Hepatocyte (in vitro differentiated cells): Measurements from ENCODE around the gene FAR1. TPM values are rescaled to one million over a fixed set of nuclear protein-coding genes. Genes with fewer than 3 reads are reported as not detected.

Experiments
- DNase-seq: peaks from one replicate; pipeline ENCODE4 v3.0.0-alpha.2; 2016; ENCODE audit warnings: low spot score
- H2AFZ ChIP-seq: fragments of 200-600 bp; sonication (generic); 2 replicates; pipeline ENCODE4 v1.6.0; 2016; ENCODE audit warnings: antibody characterized with exemption, mild to moderate bottlenecking
- H3K27ac ChIP-seq: fragments of 200-600 bp; sonication (generic); 2 replicates; pipeline ENCODE4 v1.5.1; 2016; ENCODE audit warnings: mild to moderate bottlenecking
- H3K27me3 ChIP-seq: fragments of 200-600 bp; sonication (generic); 2 replicates; pipeline ENCODE4 v1.6.1; 2016
- H3K36me3 ChIP-seq: fragments of 200-600 bp; sonication (generic); replicated peaks from 2 replicates; pipeline ENCODE4 v1.5.1; 2016; ENCODE audit warnings: low read depth; ENCODE audit not compliant: insufficient read depth
- H3K4me1 ChIP-seq: fragments of 200-600 bp; sonication (generic); 2 replicates; pipeline ENCODE4 v1.5.1; 2016; ENCODE audit warnings: mild to moderate bottlenecking, moderate library complexity; ENCODE audit not compliant: insufficient read depth
- H3K4me2 ChIP-seq: fragments of 200-600 bp; sonication (generic); 2 replicates; pipeline ENCODE4 v1.6.0; 2016
- H3K4me3 ChIP-seq: fragments of 200-600 bp; sonication (generic); 2 replicates; pipeline ENCODE4 v1.5.1; 2016; ENCODE audit warnings: mild to moderate bottlenecking
- H3K79me2 ChIP-seq: fragments of 200-600 bp; sonication (generic); 2 replicates; pipeline ENCODE4 v1.6.0; 2017; ENCODE audit warnings: mild to moderate bottlenecking
- H3K9me2 ChIP-seq: fragments of 200-600 bp; sonication (generic); replicated peaks from 2 replicates; pipeline ENCODE4 v1.6.0; 2017; ENCODE audit warnings: mild to moderate bottlenecking; ENCODE audit not compliant: insufficient read depth
- H3K9me3 ChIP-seq: fragments of 200-600 bp; sonication (generic); 2 replicates; pipeline ENCODE4 v1.5.1; 2016; ENCODE audit warnings: low read depth, mild to moderate bottlenecking
- H4K20me1 ChIP-seq: fragments of 200-600 bp; sonication (generic); 2 replicates; pipeline ENCODE4 v1.6.0; 2016; ENCODE audit warnings: mild to moderate bottlenecking; ENCODE audit not compliant: insufficient read depth, poor library complexity, severe bottlenecking
- EZH2 ChIP-seq: fragments of 200-600 bp; sonication (generic); IDR thresholded peaks from 2 replicates; pipeline ENCODE4 v1.6.1; 2016; ENCODE audit warnings: antibody characterized with exemption, mild to moderate bottlenecking, borderline replicate concordance
- EZH2phosphoT487 ChIP-seq: fragments of 200-600 bp; sonication (generic); IDR thresholded peaks from one replicate; pipeline ENCODE4 v1.6.1; 2018; ENCODE audit warnings: antibody characterized with exemption, mild to moderate bottlenecking, low read depth, moderate library complexity; ENCODE audit not compliant: unreplicated experiment, severe bottlenecking
- WGBS: methylation state at CpG from one replicate; pipeline ENCODE4 v1.1.6; 2016; ENCODE audit warnings: low lambda C conversion rate; ENCODE audit errors: missing lambda C conversion rate; 5-methylcytosine and 5-hydroxymethylcytosine counted together
- polyA plus RNA-seq: library from polyadenylated mRNA; unstranded; fragments of >200 nt; fragmentation: Nextera tagmentation; extraction: Ambion mirVana; gene quantifications from 2 replicates; pipeline ENCODE4 v1.2.1, GENCODE V29; 2016
- total RNA-seq: library from RNA; depleted of rRNA; stranded (reverse); fragments of >200 nt; gene quantifications from 2 replicates; pipeline ENCODE4 v1.2.3, GENCODE V29; 2014
- TF ChIP-seq, protein P1 (sequence below): fragments of 200-600 bp; sonication (generic); IDR thresholded peaks from 2 replicates; pipeline ENCODE4 v1.5.1; 2016; ENCODE audit warnings: antibody characterized with exemption, mild to moderate bottlenecking; ENCODE audit not compliant: poor library complexity

Gene FAR1
- total and polyA plus RNA-seq, 2 experiments from 2014 or later = 21.7 to 71.4 TPM

DNA sequence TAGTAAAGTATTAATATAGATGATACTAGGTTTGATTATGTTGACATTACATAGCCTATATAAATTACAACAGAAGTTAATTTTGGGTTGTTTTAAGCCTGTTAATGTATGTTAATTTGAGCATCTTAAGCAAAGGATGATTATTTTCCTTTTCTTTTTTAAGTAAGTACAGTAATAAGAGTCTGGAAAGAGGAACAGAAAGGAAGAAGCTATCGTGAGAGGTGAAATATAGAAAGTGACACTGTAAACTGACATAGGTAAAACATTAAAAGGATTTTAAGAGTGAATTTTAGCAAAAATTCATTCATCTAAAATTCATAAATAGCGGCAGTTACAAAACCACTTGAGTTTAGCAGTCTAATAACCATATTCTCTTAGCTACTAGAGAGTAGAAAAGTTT is 45.5 kb downstream of the FAR1 start:
- no peaks in the 10 kb centered on the region for H3K4me1 ChIP-seq
- 92% methylated on average over 2 of the region's 2 CpGs for WGBS
- H3K9me2 ChIP-seq = no peaks in the 10 kb centered on the region
- H3K4me2 ChIP-seq = no peak overlapping the region
- no peaks in the 10 kb centered on the region for H4K20me1 ChIP-seq
- H3K9me3 ChIP-seq = no peaks in the 10 kb centered on the region
- H3K4me3 ChIP-seq = no peak overlapping the region
- no peak overlapping the region for H2AFZ ChIP-seq
- no peak for DNase-seq
- no peaks in the 10 kb centered on the region for H3K79me2 ChIP-seq
- no peaks in the 10 kb centered on the region for H3K36me3 ChIP-seq
- no peak overlapping the region for H3K27ac ChIP-seq
- no peaks in the 10 kb centered on the region for H3K27me3 ChIP-seq
- TF ChIP-seq EZH2 (no peak), EZH2phosphoT487 (no peak)
- TF ChIP-seq, protein P1, sequence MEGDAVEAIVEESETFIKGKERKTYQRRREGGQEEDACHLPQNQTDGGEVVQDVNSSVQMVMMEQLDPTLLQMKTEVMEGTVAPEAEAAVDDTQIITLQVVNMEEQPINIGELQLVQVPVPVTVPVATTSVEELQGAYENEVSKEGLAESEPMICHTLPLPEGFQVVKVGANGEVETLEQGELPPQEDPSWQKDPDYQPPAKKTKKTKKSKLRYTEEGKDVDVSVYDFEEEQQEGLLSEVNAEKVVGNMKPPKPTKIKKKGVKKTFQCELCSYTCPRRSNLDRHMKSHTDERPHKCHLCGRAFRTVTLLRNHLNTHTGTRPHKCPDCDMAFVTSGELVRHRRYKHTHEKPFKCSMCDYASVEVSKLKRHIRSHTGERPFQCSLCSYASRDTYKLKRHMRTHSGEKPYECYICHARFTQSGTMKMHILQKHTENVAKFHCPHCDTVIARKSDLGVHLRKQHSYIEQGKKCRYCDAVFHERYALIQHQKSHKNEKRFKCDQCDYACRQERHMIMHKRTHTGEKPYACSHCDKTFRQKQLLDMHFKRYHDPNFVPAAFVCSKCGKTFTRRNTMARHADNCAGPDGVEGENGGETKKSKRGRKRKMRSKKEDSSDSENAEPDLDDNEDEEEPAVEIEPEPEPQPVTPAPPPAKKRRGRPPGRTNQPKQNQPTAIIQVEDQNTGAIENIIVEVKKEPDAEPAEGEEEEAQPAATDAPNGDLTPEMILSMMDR = no peak

DNA sequence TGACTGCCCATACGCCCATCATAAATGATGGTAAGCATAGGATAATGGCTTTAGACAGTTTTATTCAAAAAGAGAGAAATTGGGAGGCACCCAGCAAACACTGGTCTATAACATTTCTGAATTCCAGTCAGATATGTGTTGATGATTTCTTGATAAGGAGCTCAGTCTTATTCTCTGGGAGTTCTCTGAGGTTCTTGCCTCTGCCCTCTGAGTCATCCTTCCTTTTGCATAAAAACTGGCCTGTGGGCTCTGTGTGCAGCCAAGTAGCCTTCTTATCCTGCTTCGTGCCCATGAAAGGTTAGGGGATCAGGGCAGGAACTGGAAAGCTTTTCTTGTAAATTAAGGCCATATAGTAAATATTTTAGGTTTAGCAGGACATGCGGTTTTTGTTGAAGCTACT is 48.9 kb downstream of the FAR1 start:
- Histone ChIP-seq H2AFZ (no peak overlapping the region), H3K4me1 (no peaks in the 10 kb centered on the region), H3K27me3 (no peaks in the 10 kb centered on the region), H3K36me3 (no peaks in the 10 kb centered on the region), H3K4me2 (no peak overlapping the region), H3K27ac (no peak overlapping the region), H3K9me2 (no peaks in the 10 kb centered on the region), H3K79me2 (no peaks in the 10 kb centered on the region), H3K4me3 (no peak overlapping the region), H3K9me3 (no peaks in the 10 kb centered on the region), H4K20me1 (no peaks in the 10 kb centered on the region)
- WGBS = 73% methylated on average over 3 of the region's 3 CpGs
- peak; percentile 12 for DNase-seq
- TF ChIP-seq EZH2 = no peak
- no peak for TF ChIP-seq EZH2phosphoT487
- TF ChIP-seq, protein P1 = no peak

DNA sequence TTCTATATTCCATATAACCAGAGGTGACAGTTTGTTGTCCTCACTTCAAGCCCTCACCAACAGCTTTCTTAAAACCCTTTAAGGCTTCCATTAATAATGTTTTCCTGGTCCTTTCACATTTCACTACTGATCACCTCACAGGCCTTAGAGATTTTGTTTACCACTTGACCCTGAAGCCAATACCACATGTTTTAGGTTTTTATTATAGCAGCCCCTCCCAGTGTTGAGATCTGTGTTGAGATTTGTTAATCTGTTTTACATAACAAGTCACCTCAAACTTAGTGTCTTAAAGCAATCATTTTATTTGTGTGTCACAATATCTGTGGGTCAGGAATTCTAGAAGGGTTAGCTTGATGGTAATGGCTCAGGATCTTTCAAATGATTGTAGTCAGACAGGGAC is 49.9 kb downstream of the FAR1 start:
- TF ChIP-seq, protein P1 = no peak
- TF ChIP-seq EZH2 (no peak), EZH2phosphoT487 (no peak)

GRCh38 chr11:13720940-13721339 is 52.5 kb downstream of the FAR1 start:
- no peak overlapping the region for H2AFZ ChIP-seq
- no peaks in the 10 kb centered on the region for H3K9me3 ChIP-seq
- no peaks in the 10 kb centered on the region for H4K20me1 ChIP-seq
- no peaks in the 10 kb centered on the region for H3K79me2 ChIP-seq
- no peaks in the 10 kb centered on the region for H3K9me2 ChIP-seq
- no peak overlapping the region for H3K4me2 ChIP-seq
- H3K36me3 ChIP-seq = no peaks in the 10 kb centered on the region
- no peaks in the 10 kb centered on the region for H3K27me3 ChIP-seq
- no peaks in the 10 kb centered on the region for H3K4me1 ChIP-seq
- no peak for DNase-seq
- TF ChIP-seq EZH2phosphoT487 (no peak), EZH2 (no peak)
- TF ChIP-seq, protein P1 = no peak
- whole genome bisulfite sequencing = 89% methylated on average over 1 of the region's 1 CpG
- H3K4me3 ChIP-seq = no peak overlapping the region
- H3K27ac ChIP-seq = no peak overlapping the region

More for the DNA sequence above, 49.9 kb downstream of the FAR1 start:
- Histone ChIP-seq H3K9me2 (no peaks in the 10 kb centered on the region), H3K36me3 (no peaks in the 10 kb centered on the region), H2AFZ (no peak overlapping the region), H3K4me1 (no peaks in the 10 kb centered on the region), H3K4me3 (no peak overlapping the region), H3K79me2 (no peaks in the 10 kb centered on the region), H3K27me3 (no peaks in the 10 kb centered on the region), H3K9me3 (no peaks in the 10 kb centered on the region), H3K27ac (no peak overlapping the region), H4K20me1 (no peaks in the 10 kb centered on the region), H3K4me2 (no peak overlapping the region)
- no peak for DNase-seq
